Thyroid gland (tissue), 4 donors: ENCODE results near the gene ADSS1. TPM values are rescaled to one million over a fixed set of nuclear protein-coding genes. Genes with fewer than 3 reads are reported as not detected.
A peak's percentile ranks its signal among the peaks of the same experiment; 100 is the strongest.

ENCODE experiments used
- DNase-seq, 2 donors: peaks; one replicate each; pipeline ENCODE4 v3.0.0-alpha.2; 2019
- H3K27ac ChIP-seq, 3 donors: fragments of 200-600 bp; sonication (generic); 1 replicate in 2 of 3; 2 replicates in 1 of 3; pipeline ENCODE4 v1.5.1; 2016 to 2019; ENCODE audit warnings: mild to moderate bottlenecking in 1 of 3, moderate library complexity in 1 of 3
- H3K27me3 ChIP-seq: fragments of 200-600 bp; sonication (generic); one replicate; pipeline ENCODE4 v1.5.1; 2019
- H3K36me3 ChIP-seq, 2 donors: fragments of 200-600 bp; sonication (generic); one replicate each; pipeline ENCODE4 v1.5.1; 2016 to 2019
- H3K4me1 ChIP-seq, 2 donors: fragments of 200-600 bp; sonication (generic); one replicate each; pipeline ENCODE4 v1.5.1; 2017 to 2019
- H3K4me3 ChIP-seq, 3 donors: fragments of 200-600 bp; sonication (generic); replicated peaks in 1 of 3; 1 replicate in 2 of 3; 2 replicates in 1 of 3; pipeline ENCODE4 v1.5.1; 2016; ENCODE audit warnings: mild to moderate bottlenecking in 1 of 3
- H3K9me3 ChIP-seq: fragments of 200-600 bp; sonication (generic); one replicate; pipeline ENCODE4 v1.5.1; 2017
- CTCF ChIP-seq, 6 experiments: fragments of 200-600 bp in 3 of 6; fragments of 450-650 bp in 3 of 6; sonication (generic) in 3 of 6; IDR thresholded peaks; one replicate each; pipeline ENCODE4 v1.5.1; 2016 to 2019; ENCODE audit warnings: antibody characterized with exemption in 6 of 6, mild to moderate bottlenecking in 2 of 6, inconsistent platforms in 1 of 6, moderate library complexity in 1 of 6
- POLR2A ChIP-seq, 2 donors: fragments of 450-650 bp; IDR thresholded peaks; one replicate each; pipeline ENCODE4 v1.6.1; 2017; ENCODE audit warnings: antibody characterized with exemption in 2 of 2, mild to moderate bottlenecking in 2 of 2, moderate library complexity in 1 of 2
- WGBS, 2 donors: methylation state at CpG; one replicate each; pipeline ENCODE4 v1.1.5; 2017; 5-methylcytosine and 5-hydroxymethylcytosine counted together
- intact Hi-C: fragments of 100-400 bp; cut with DNase I; formaldehyde crosslinking; loops from one replicate; pipeline ENCODE4 v1.15.1; 2023
- total RNA-seq, 4 donors: library from RNA; depleted of rRNA; stranded (reverse); fragments of >200 nt; gene quantifications; one replicate each; pipeline ENCODE4 v1.2.3, GENCODE V29; 2016

The ADSS1 gene
- total RNA-seq, 4 donors from 2014 or later = 13.6 to 26.2 (median 18.9) TPM

- H3K27ac ChIP-seq = no peak overlapping the region
- no peak for DNase-seq
- 75 to 85% methylated on average over 9 to 15 of the region's 26 CpGs for WGBS, 2 donors
- no peaks in the 10 kb centered on the region for H3K9me3 ChIP-seq
- H3K27me3 ChIP-seq = no peaks in the 10 kb centered on the region
- peak overlapping the region in 1 of 3 donors; percentile 69 for H3K4me3 ChIP-seq
- no peak for TF ChIP-seq CTCF (IDR thresholded peaks at IDR 0.05)
- no peak for TF ChIP-seq POLR2A (IDR thresholded peaks at IDR 0.05)
- peaks cover 15 to 24% of the 10 kb centered on the region in 2 donors for H3K4me1 ChIP-seq
- intact Hi-C loops = no loop called here
- H3K36me3 ChIP-seq = no peaks in the 10 kb centered on the region
These were observed 935 bp upstream of the ADSS1 start for GRCh38 chr14:104722938-104723650.

- peak; percentile 52 to 72 for DNase-seq
- peaks cover 15 to 24% of the 10 kb centered on the region in 2 donors for H3K4me1 ChIP-seq
- H3K27me3 ChIP-seq = no peaks in the 10 kb centered on the region
- TF ChIP-seq POLR2A (IDR thresholded peaks at IDR 0.05) = no peak
- TF ChIP-seq CTCF (IDR thresholded peaks at IDR 0.05) = no peak
- H3K9me3 ChIP-seq = no peaks in the 10 kb centered on the region
- intact Hi-C loops = no loop called here
- WGBS, 2 donors = 1 to 8% methylated on average over 7 to 9 of the region's 27 CpGs
- H3K4me3 ChIP-seq = peak overlapping the region; percentile 1 to 69 (median 61)
- no peaks in the 10 kb centered on the region for H3K36me3 ChIP-seq
- H3K27ac ChIP-seq = peak overlapping the region in 2 of 3 donors; percentile 7 to 24
These were observed 465 bp downstream of the ADSS1 start for GRCh38 chr14:104724407-104724980.

- Histone ChIP-seq H3K27me3 (no peaks in the 10 kb centered on the region), H3K36me3 (no peaks in the 10 kb centered on the region), H3K4me3 (peak overlapping the region in 1 of 3 donors; percentile 69), H3K9me3 (no peaks in the 10 kb centered on the region), H3K4me1 (peaks cover 15 to 24% of the 10 kb centered on the region in 2 donors), H3K27ac (no peak overlapping the region)
- DNase-seq = peak; percentile 35 to 49
- intact Hi-C loops = no loop called here
- TF ChIP-seq CTCF (IDR thresholded peaks at IDR 0.05) (peak in 1 of 6 experiments; percentile 16), POLR2A (IDR thresholded peaks at IDR 0.05) (no peak)
- WGBS, 2 donors = 63% methylated on average over 13 to 14 of the region's 24 CpGs
These were observed 1.1 kb downstream of the ADSS1 start for GRCh38 chr14:104724981-104725771.

GRCh38 chr14:104725772-104726548 lies 1.9 kb downstream of the ADSS1 start:
- TF ChIP-seq POLR2A (IDR thresholded peaks at IDR 0.05) = no peak
- no peak for TF ChIP-seq CTCF (IDR thresholded peaks at IDR 0.05)
- Histone ChIP-seq H3K27me3 (no peaks in the 10 kb centered on the region), H3K36me3 (no peaks in the 10 kb centered on the region), H3K27ac (no peak overlapping the region), H3K4me1 (peaks cover 15 to 24% of the 10 kb centered on the region in 2 donors), H3K4me3 (no peak overlapping the region), H3K9me3 (no peaks in the 10 kb centered on the region)
- 82 to 85% methylated on average over 10 to 12 of the region's 25 CpGs for WGBS, 2 donors
- no peak for DNase-seq
- intact Hi-C loops = no loop called here
